Activated T-cell treated with anti-CD3 and anti-CD28 coated beads, Interleukin-2, amount 50 U/mL, for 1 hour (primary cell): ENCODE measurements around the gene ZIC4.

Source experiments
- DNase-seq: peaks from one replicate; pipeline ENCODE4 v3.0.0-alpha.2; 2020

Gene ZIC4

DNA sequence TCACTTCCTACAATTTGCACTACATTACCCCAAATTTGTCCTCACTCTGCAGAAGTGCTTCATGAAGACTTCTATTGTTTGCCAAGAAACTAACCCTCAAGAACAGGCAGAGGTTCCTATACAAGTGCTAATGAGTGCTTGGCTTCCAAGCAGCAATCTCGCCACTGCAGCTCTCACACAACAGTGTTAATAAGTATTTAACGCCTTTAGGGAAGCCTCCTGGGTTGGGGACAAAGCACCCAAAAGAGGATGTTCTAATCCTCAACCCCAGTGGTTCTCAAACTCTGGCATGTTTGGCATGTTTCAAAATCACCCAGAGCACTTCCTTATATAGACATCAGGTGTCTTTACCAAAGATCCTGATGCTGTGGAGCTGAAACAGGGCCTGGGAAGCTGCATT lies 64.6 kb downstream of the ZIC4 start:
- DNase-seq, result no peak

DNA sequence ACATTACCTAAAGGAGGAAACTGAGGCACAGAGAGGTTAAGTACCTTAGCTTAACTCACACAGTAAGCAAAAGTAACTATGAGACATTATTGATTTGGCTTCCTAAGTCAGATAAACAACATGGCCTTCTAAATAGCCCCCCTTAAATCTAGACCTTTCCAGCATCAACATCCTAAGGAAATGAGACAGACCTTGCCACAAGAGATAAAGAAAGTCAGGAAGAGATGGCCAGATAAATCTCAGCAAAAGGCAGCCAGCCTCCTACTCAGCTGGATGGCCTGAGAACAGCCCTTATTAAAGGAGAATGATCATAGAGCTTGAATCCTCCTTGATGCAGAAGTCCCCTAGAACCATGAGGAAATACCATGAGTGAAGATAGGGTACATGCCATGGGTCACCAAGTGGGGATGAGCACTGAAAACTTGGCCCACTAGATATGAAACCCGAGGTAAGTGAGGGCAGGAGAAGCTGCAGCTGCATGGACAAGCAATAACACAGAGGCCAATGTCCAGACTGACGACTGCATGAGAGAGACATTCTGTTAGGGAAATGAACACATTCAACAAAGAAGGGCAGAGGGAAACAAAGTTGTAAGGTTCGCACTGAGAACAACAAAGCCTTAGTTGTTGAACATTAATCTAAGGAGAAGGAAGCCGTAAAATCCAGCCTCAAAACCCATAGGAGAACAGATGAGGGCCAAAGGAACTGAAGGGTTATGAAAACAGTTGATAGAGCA lies 69.6 kb downstream of the ZIC4 start:
- no peak for DNase-seq
